ENCODE data around the gene AKR1C2.
"Not testable (repeated sequence)": the region's sequence is repeated elsewhere in the genome, so short reads cannot be mapped to it uniquely, and the experiment has no call there.

The AKR1C2 gene

DNA sequence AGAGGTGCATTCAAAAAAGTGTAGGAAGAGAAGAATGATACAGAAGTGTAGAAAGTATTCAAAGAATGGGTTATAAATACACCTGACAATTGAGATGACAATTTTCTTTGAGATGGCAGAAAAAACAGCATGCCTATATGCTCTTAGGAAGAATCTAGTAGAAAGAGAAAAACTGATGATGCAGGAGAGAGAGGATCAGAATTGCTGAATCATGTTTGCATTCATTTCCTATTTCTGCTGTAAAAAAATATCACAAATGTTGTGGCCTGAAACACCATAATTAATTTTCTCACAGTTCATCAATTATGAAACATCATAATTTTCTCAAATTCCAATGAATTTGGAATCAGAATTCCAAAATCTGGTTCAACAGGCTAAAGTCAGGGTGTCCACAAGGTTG lies 50.3 kb downstream of the AKR1C2 start:
- DNase-seq = no peak

DNA sequence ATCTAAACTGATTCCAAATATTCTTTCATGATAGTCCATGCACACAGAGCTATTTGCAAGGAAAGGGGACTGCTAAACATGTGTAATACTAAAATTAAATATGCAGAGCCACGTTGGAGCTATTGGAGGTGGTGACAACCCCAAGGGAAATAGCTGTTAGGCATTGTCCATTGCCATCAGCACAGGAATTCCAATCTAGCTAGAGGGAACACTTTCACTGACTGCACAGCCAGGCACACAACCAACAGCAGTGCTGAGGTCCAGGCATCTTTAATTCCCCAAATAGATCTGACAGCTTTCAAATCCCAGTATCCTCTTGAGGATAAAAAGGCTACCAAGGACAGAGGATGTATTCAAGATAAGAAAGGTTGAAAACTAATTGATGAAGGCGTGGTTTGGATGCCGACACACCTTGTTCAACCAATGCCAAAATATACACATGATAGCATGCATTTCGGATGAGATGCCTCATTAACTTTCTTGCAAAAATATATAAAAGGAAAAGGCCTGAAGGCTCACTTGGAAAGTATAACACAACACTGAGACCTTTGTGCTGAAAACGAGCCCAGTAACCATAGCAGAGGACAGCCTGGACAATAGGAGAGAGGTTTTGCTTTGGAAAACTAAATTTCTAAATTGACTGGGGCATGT lies 52.0 kb downstream of the AKR1C2 start:
- DNase-seq = not testable (repeated sequence)

DNA sequence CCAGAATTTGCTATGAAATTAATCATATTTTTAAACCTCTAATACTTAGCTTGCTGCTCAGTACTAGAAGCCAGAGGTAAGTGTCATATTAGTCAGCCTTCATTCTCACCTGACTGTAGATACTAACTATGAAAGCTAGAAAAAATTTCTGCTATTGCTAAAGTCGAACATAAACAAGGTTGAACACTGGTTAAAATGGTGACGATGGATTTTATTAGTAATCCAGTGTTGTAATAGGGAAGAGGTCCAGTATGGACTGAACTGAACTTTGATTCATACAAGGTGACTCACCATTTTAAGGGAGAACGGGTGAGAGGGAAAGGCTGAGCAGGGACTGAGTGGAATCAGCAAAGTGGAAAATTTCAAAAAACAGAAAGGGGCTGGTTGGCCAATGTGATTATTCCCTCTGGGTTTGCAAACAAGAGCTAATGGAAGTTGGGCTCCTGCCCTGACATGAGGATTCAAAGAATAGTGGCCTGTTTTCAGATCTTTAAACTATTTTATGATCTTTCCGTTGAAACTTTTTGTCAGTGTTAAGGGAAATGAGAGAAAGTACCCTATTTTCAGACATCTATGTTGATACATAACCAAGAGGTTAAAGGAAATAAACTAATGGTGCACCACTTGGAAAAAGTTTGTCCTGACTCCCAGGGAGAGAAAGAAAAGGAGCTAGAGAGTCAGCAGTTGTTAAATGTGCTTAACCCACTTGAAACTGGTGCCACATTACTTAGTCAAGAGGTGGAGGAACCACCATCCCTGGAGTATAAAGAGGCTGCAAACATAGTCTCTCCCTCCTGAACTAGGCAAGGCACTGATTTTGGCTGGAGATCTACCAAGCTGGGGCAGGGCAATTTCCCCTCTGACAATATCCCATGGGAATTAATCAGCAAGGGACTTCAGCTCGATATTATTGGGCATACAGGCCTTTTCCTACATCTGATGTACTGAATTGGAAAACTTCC lies 55.7 kb downstream of the AKR1C2 start:
- no peak for DNase-seq

DNA sequence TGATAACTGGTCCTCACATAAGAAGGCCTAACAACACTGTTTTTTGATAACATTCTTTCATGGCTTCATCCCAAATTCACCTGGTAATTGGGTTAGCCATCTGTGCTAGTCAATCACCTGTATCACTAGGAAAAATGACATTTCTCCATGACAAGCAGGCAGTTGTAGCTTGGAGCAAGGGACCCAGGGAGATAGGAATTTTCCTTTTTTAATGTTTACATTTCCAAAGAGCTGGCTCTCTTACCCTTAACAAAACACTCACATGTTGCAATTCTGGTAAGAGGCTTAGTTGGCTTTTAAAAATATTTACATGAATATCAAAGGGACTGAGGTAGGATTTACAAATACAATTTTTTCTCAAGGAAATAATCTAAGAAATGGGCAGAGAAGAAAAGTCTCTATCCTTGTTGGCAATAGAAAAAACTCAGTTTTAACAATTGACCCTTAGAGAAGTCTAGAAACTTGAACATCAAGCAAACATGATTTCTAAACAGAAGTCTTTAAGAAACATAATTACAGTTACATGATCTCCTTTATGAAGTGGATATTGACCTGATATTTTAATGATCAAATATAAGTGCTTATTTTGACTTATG lies 56.5 kb downstream of the AKR1C2 start:
- no peak for DNase-seq

DNA sequence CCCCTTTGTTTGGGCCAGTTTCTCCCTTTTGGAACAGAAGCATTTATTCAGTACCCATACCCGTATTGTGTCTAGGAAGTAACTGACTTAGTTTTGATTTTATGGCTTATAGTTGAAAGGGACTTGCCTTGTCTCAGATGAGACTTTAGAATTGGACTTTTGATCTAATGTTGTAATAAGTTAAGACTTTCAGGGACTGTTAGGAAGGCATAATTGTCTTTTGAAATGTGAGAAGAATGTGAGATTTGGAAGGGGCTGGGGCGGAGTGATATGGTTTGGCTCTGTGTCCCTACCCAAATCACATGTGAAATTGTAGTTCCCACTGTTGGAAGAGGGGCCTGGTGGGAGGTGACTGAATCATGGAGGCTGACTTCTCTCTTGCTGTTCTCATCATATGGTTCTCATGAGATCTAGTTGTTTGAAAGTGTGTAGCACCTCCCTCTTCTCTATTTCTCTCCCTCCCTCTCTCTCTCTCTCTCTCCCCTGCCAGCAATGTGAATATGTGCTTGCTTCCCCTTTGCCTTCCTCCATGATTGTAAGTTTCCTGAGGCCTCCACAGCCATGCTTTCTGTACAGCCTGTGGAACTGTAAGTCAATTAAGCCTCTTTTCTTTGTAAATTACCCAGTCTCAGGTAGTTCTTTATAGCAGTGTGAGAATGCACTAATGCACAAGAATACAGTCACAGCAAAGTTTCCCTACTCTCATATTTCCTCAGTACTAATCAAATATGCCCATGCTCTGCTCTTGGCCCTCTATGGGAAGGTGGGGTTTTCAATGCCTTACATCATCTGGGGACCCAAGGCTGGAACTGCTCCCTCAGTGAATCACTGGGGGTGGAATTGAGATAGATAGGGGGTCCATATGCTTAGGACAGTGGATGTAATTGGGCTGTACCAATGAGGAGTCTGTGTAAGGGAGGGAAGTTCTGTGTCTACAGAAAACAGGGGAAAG lies 57.6 kb downstream of the AKR1C2 start:
- DNase-seq = no peak

DNA sequence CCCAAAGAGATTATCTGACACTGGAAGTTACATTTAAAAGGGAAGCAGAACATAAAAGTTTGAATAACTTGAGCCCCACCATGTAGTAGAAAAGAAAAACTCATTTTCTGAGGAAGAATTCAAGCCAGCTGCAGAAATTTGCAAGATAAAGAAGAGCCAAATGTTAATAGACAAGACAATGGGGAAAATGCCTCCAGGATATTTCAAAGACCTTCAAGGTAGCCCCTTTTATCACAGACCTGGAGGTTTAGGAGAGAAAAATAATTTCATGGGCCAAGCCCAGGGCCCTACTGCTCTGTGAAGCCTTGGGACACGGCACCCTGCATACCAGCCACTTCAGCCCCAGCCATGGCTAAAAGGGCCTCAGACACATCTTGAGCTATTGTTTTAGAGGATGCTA lies 58.8 kb downstream of the AKR1C2 start:
- DNase-seq = no peak

DNA sequence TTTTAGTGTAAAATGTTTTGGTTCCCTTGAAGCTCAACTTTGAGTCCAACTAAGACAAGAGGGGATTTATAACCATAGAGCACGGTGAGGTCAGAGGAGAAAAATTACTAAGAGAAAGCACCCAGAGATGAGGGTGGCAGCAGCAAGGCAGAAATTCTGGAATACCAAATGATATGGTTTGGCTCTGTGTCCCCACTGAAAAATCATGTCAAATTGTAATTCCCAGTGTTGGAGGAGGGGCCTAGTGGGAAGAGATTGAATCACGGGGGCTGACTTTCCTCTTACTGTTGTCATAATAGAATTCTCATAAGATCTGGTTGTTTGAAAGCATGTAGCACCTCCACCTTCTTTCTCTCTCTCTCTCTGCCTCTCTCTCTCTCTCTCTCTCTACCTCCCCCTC lies 59.8 kb downstream of the AKR1C2 start:
- no peak for DNase-seq

DNA sequence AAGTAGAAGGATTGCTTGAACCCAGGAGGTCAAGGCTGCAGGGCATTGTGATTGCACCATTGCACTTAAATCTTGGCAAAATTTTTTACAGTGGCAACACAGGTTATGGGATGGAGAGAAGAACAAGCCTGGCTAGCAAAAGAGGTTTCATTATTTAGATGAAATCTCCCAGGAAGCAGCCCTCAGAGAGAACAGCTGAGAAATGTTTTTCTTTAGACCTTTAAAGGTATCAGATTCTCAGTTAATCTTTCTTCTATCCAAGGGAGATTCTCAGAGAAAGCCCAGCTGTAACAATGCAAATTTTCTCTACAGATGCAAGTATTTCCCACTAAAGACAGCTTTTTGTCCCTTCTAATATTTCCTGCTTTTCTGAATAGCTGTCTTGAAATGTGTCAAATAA lies 60.2 kb downstream of the AKR1C2 start:
- DNase-seq = not testable (repeated sequence)

DNA sequence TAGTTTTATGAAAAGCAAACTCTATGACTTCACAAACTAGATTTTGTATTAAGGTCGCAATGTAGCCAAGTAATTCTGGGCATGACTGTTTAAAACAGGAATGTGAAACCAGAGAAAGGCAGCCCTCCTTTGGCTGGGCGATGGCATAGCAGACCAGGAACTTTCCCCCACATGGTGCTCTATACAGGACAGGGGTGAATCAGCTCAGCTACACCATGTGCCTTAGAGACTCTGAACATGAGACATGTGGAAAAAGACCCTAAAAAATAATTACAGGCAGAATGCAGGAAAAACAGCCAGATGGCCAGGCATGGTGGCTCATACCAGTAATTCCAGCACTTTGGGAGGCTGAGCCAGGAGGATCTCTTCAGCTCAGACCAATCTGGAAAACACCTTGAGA lies 60.7 kb downstream of the AKR1C2 start:
- DNase-seq = not testable (repeated sequence)

DNA sequence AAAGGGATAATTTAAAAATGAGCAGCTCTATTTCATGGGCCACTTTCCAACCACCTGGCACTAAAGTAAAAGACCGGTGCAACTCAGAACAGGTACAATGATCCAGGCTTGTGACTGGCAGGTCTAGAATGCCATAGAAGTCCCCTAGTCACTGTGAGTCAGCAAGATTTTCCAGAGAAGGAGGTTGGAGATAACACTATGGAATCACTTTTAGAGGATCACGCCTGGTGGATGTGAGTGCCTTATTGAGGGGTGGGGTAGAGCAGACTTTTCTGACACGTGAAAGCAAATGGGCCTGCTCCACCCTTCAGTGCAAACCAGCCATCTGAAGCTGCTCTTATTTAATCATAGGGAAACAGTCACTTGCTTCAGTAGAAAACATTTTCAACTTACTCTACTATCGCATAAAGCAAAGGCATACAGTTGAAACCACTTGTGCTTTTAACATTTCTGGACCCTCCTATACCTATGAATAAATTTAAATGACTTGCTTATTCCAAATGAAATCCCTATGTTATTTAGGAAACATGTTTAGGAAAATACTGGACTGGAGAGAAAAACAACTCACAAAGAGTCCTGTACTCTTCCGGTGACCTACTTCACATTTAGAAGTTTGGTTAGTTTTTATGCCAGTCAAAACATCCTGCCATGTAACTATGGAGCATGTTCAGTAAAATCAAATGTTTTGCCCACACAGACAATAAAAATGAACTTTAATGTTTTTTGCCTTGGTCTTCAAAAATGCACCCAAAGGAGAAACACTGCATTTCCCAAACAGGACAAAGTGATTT lies 61.9 kb downstream of the AKR1C2 start:
- no peak for DNase-seq

DNA sequence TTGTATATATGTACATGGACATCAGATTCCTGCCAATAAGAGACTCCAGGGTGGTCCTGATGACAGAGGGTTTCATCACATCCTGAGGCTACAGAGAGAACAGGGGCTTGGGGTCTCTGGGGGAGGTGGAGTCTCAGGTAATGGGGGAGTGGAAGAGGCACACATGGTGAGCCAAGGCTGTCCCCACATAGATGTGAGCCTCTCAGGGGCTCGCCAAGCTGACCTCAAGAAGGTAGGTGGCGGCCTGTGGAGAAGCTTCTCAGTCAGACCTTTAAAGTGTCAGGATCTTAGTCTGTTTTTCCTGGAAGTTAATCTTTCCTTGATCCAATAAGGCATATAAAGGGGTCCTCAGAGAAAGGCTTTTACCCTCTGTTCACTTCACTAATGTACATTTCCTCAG lies 62.7 kb downstream of the AKR1C2 start:
- not testable (repeated sequence) for DNase-seq

DNA sequence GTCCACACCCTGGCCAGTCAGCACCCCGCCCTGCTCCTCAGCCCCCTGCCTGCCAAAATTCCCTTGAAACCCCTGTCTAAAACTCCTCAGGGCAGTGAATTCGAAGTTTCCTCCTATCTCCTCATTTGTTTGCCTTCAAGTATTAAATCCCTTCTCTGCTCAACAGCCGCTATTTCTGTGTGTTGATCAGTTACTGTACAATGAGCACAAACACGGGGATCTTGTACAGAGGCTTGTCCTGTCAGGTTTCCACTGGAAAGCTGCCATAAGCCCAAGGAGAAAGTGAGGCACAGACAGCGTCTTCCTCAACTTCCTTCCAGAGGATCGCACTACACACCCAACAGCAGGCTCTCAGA lies 63.6 kb downstream of the AKR1C2 start:
- DNase-seq = not testable (repeated sequence)

DNA sequence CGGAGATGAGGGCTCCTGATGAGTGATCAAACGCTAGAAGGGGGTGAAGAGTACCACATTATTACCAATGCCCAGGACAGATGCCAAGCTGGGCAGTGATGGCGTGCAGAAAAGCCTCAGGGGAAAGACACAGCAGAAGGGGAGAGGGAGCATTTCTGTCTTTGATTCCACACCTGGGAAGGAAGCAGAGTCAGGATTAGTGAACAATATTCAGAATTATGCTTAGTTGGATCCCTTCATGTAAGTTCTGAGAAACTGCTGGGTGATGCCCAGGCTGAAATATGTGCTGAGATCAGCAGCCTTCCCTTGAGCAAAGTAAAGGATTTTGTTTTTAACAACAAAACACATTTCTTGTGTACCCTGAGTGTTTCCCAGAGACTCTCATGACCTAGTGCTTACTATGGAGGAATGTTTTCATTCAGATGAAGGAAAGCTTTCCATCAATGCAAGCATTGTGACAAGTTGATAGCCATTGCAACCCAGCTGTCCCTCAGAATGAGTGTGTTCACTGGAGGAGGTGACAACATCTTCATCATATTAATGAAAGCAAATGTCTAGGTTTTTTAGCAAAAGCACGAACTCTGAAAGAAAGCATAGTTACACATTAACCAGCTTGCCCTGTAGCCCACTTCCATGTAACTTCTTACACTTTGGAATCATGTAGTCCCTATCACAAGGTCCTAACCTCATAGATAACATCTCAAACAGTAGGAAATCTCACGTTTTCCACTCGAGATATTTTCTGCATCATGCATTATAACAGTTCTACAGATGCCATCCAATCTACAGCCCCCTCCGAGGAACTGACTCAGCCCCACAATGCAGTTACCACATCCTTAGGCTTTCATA lies 64.2 kb downstream of the AKR1C2 start:
- DNase-seq = no peak

Data from NCI-H2029 treated with DMSO at 0.1 percent for 48 hours (cell line).